B cell (primary cell): ENCODE results near the gene DUSP9. TPM values are rescaled to one million over a fixed set of nuclear protein-coding genes. Genes with fewer than 3 reads are reported as not detected.

Experiments
- ATAC-seq: fragments of 200-7000 bp; cut with Tn5 transposase; one replicate; pipeline ENCODE4 v1.10.0; 2021; ENCODE audit warnings: low read depth, mild to moderate bottlenecking, moderate number of reproducible peaks, moderate library complexity
- CTCF ChIA-PET: fragments of 350-600 bp; sonication (Branson Sonifier 250); formaldehyde crosslinking; loops from one replicate; lab custom pipeline; 2021; ENCODE audit warnings: antibody characterized with exemption, inconsistent platforms; lab: Charles Lee
- POLR2A ChIA-PET: fragments of 350-600 bp; sonication (Branson Sonifier 250); formaldehyde crosslinking; loops from one replicate; lab custom pipeline; 2021; ENCODE audit warnings: antibody characterized with exemption; lab: Charles Lee
- DNase-seq: peaks from one replicate; pipeline ENCODE4 v3.0.0; 2013
- H2AFZ ChIP-seq: 2 replicates; pipeline ENCODE4 v1.6.1; 2012; ENCODE audit warnings: mild to moderate bottlenecking, low read depth, low read length; ENCODE audit not compliant: insufficient read depth, poor library complexity, severe bottlenecking
- H3K27ac ChIP-seq, 2 donors: 1 replicate in 1 of 2; 2 replicates in 1 of 2; pipeline ENCODE4 v1.5.1; 2012 to 2013; ENCODE audit warnings: low read length in 2 of 2, mild to moderate bottlenecking in 2 of 2, moderate library complexity in 1 of 2
- H3K27me3 ChIP-seq, 4 experiments: fragments of 200-600 bp in 1 of 4; sonication (generic) in 1 of 4; replicated peaks in 1 of 4; 1 replicate in 2 of 4; 2 replicates in 2 of 4; pipeline versions ENCODE4 v1.6.1 to v1.7.0; 2013 to 2016; ENCODE audit warnings: low read length in 3 of 4, mild to moderate bottlenecking in 2 of 4, mixed read lengths in 1 of 4, moderate library complexity in 1 of 4; ENCODE audit not compliant: insufficient read depth in 4 of 4, control insufficient read depth in 3 of 4; ENCODE audit errors: control extremely low read depth in 1 of 4
- H3K36me3 ChIP-seq, 2 experiments: replicated peaks in 1 of 2; 1 replicate in 1 of 2; 2 replicates in 1 of 2; pipeline versions ENCODE4 v1.6.1 to v1.7.1; 2013; ENCODE audit warnings: low read length in 1 of 2; ENCODE audit not compliant: insufficient read depth in 2 of 2, control insufficient read depth in 1 of 2; ENCODE audit errors: control extremely low read depth in 1 of 2, extremely low read depth in 1 of 2
- H3K4me1 ChIP-seq, 2 donors: fragments of 200-600 bp in 1 of 2; sonication (generic) in 1 of 2; 1 replicate in 1 of 2; 2 replicates in 1 of 2; pipeline versions ENCODE4 v1.5.1 to v1.6.1; 2013 to 2017; ENCODE audit warnings: low read length in 2 of 2; ENCODE audit not compliant: control insufficient read depth in 2 of 2, insufficient read depth in 2 of 2
- H3K4me2 ChIP-seq: replicated peaks from 2 replicates; pipeline ENCODE3; 2012; ENCODE audit warnings: mild to moderate bottlenecking, low read depth, low read length; ENCODE audit not compliant: poor library complexity, severe bottlenecking
- H3K4me3 ChIP-seq, 5 experiments: fragments of 200-600 bp in 1 of 5; sonication (generic) in 1 of 5; 1 replicate in 3 of 5; 2 replicates in 2 of 5; pipeline versions ENCODE4 v1.5.1 to v1.7.0; 2011 to 2016; ENCODE audit warnings: low read length in 4 of 5, mild to moderate bottlenecking in 4 of 5, low read depth in 2 of 5, control low read depth in 1 of 5, moderate library complexity in 1 of 5; ENCODE audit not compliant: insufficient read depth in 1 of 5; ENCODE audit errors: control extremely low read depth in 1 of 5, extremely low read depth in 1 of 5
- H3K79me2 ChIP-seq: fragments of 200-600 bp; sonication (generic); one replicate; pipeline ENCODE4 v1.6.0; 2016; ENCODE audit warnings: low read length; ENCODE audit not compliant: control insufficient read depth, insufficient read depth
- H3K9ac ChIP-seq: fragments of 200-600 bp; sonication (generic); 2 replicates; pipeline ENCODE4 v1.6.1; 2017; ENCODE audit warnings: mild to moderate bottlenecking, low read length, moderate library complexity
- H3K9me3 ChIP-seq, 3 donors: one replicate each; pipeline versions ENCODE4 v1.6.1 to v1.7.1; 2013; ENCODE audit warnings: low read length in 2 of 3; ENCODE audit not compliant: control insufficient read depth in 2 of 3, insufficient read depth in 1 of 3; ENCODE audit errors: control extremely low read depth in 1 of 3
- H4K20me1 ChIP-seq: 2 replicates; pipeline ENCODE4 v1.6.0; 2012; ENCODE audit warnings: mild to moderate bottlenecking, low read length; ENCODE audit not compliant: insufficient read depth, control insufficient read depth, poor library complexity, severe bottlenecking
- H3K27ac Mint-ChIP-seq: one replicate; pipeline ENCODE4 v1.8.0; 2021; ENCODE audit warnings: mixed read lengths
- H3K27me3 Mint-ChIP-seq: one replicate; pipeline ENCODE4 v1.8.0; 2021; ENCODE audit warnings: mixed read lengths
- H3K4me1 Mint-ChIP-seq: one replicate; pipeline ENCODE4 v1.8.0; 2021; ENCODE audit warnings: mixed read lengths
- H3K4me3 Mint-ChIP-seq: one replicate; pipeline ENCODE4 v1.8.0; 2021; ENCODE audit warnings: mixed read lengths
- H3K9me3 Mint-ChIP-seq: one replicate; pipeline ENCODE4 v1.8.0; 2022; ENCODE audit warnings: mixed read lengths; ENCODE audit not compliant: insufficient read depth
- EZH2 ChIP-seq: IDR thresholded peaks from 2 replicates; pipeline ENCODE4 v1.6.1; 2012; ENCODE audit warnings: borderline replicate concordance, low read depth, mild to moderate bottlenecking, moderate library complexity, low read length; ENCODE audit not compliant: insufficient read depth, poor library complexity, severe bottlenecking
- WGBS: methylation state at CpG from one replicate; pipeline ENCODE4 v1.1.5; 2013; ENCODE audit warnings: missing lambda C conversion rate; ENCODE audit not compliant: insufficient coverage; 5-methylcytosine and 5-hydroxymethylcytosine counted together
- intact Hi-C: fragments of 100-400 bp; cut with micrococcal nuclease; formaldehyde crosslinking; loops from one replicate; pipeline ENCODE4 v1.10.0; 2022
- polyA minus RNA-seq: library from RNA; depleted of rRNA, polyadenylated mRNA; stranded (reverse); fragments of >200 nt; gene quantifications from 2 replicates; pipeline ENCODE4 v1.2.3, GENCODE V29; 2012
- polyA plus RNA-seq: library from polyadenylated mRNA; depleted of rRNA; stranded (reverse); fragments of >200 nt; gene quantifications from 2 replicates; pipeline ENCODE4 v1.2.3, GENCODE V29; 2012
- total RNA-seq, 2 donors: library from RNA; stranded (reverse); fragments of 120-200 nt in 1 of 2; gene quantifications; 1 replicate in 1 of 2; 2 replicates in 1 of 2; pipeline versions ENCODE4 v1.2.3 to v1.2.4, GENCODE V29; 2013 to 2022
- TF ChIP-seq, protein P1 (sequence below): fragments of 200-600 bp; IDR thresholded peaks from one replicate; pipeline ENCODE4 v1.8.0; 2022; ENCODE audit warnings: antibody characterized with exemption, mild to moderate bottlenecking

Gene DUSP9, protein sequence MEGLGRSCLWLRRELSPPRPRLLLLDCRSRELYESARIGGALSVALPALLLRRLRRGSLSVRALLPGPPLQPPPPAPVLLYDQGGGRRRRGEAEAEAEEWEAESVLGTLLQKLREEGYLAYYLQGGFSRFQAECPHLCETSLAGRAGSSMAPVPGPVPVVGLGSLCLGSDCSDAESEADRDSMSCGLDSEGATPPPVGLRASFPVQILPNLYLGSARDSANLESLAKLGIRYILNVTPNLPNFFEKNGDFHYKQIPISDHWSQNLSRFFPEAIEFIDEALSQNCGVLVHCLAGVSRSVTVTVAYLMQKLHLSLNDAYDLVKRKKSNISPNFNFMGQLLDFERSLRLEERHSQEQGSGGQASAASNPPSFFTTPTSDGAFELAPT
- total RNA-seq (not detected in 2 replicates), polyA plus RNA-seq (not detected in 2 replicates), polyA minus RNA-seq (not detected in 2 replicates)
- not detected for total RNA-seq (2013)

DNA sequence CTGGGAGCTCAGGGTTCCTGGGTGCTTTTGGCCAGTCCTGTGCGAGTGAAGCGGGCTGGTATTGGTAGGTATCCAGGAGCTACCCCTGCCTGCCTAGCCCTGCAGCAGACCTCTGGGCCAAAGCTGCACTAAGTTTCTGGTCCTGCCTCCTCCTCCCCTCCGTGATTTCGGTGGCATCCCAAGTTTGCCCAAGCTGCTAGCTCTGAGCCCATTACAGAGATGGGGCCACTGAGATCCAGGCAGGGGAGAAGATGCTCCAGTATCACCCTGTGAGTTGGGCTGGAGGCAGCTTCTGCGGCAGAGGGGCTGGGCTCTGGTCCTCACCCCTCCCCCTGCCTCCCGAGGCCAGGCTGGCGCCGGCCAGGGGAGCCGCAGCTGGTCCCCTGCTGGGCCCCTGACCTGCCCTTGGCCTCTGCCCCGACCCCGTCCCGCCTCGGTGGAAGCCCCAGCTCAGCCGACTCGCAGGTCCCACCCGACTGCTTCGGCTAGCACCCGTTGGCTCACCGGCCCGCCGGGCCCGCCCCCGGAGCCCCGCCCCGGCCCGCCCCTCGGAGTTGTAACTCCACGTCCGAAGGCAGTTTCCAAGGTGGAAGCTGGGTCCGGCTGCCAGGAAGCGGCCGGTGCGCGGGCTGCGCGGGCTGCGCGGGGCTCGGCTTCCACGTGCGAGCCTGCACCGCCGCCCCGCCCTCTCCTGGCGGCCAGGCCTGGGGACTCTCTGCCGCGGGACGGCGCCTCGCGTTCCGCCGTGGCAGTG, at the start of gene DUSP9:
TSS of gene DUSP9 (plus strand) at position 584 of the 754 bp plus-strand sequence. CDS start 751 bp downstream, outside the sequence.
- Histone ChIP-seq H4K20me1 (no peaks in the 10 kb centered on the region), H3K27me3 (peaks cover 0 to 55% (median 13%) of the 10 kb centered on the region in 4 experiments), H3K9me3 (no peaks in the 10 kb centered on the region), H3K9ac (no peak within 1 kb of the TSS), H3K27ac (no peak within 1 kb of the TSS), H3K4me3 (peak within 1 kb of the TSS in 3 of 5 experiments; percentile 11 to 33 (median 12)), H2AFZ (peak within 1 kb of the TSS; percentile 42), H3K4me1 (peaks cover 11 to 26% of the 10 kb centered on the region in 2 donors), H3K36me3 (no peaks in the 10 kb centered on the region), H3K79me2 (no peaks in the 10 kb centered on the region), H3K4me2 (peak within 1 kb of the TSS; percentile 70)
- DNase-seq (peak; percentile 41), ATAC-seq (no peak)
- TF ChIP-seq, protein P1, sequence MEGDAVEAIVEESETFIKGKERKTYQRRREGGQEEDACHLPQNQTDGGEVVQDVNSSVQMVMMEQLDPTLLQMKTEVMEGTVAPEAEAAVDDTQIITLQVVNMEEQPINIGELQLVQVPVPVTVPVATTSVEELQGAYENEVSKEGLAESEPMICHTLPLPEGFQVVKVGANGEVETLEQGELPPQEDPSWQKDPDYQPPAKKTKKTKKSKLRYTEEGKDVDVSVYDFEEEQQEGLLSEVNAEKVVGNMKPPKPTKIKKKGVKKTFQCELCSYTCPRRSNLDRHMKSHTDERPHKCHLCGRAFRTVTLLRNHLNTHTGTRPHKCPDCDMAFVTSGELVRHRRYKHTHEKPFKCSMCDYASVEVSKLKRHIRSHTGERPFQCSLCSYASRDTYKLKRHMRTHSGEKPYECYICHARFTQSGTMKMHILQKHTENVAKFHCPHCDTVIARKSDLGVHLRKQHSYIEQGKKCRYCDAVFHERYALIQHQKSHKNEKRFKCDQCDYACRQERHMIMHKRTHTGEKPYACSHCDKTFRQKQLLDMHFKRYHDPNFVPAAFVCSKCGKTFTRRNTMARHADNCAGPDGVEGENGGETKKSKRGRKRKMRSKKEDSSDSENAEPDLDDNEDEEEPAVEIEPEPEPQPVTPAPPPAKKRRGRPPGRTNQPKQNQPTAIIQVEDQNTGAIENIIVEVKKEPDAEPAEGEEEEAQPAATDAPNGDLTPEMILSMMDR, result no peak
- TF ChIP-seq EZH2, result no peak
- 5% methylated on average over 37 of the region's 53 CpGs for WGBS
- ChIA-PET POLR2A (interaction anchor here (0.6 kb wide), 1 partner anchor 254 kb away, joined by 4 read pairs; no protein-coding TSS in a partner anchor), CTCF (interaction anchor here (0.7 to 6.3 kb wide), 8 partner anchors 10 to 107 kb away, joined by 3 to 25 read pairs (median 4); no protein-coding TSS in a partner anchor)
- peaks cover 12% of the 10 kb centered on the region for H3K4me1 Mint-ChIP-seq
- peak within 1 kb of the TSS; percentile 63 for H3K4me3 Mint-ChIP-seq
- intact Hi-C loops, result loop anchor here (5.0 kb wide), 1 partner anchor 34 kb away; no protein-coding TSS in a partner anchor
- H3K27ac Mint-ChIP-seq, result no peak within 1 kb of the TSS
- peaks cover 11% of the 10 kb centered on the region for H3K27me3 Mint-ChIP-seq
- H3K9me3 Mint-ChIP-seq, result no peaks in the 10 kb centered on the region
